GM12892 (cell line): ENCODE data around the gene CEACAM8.
"Not testable (repeated sequence)": the region's sequence is repeated elsewhere in the genome, so short reads cannot be mapped to it uniquely, and the experiment has no call there.

Experiments
- POLR2A ChIP-seq: IDR thresholded peaks from 2 replicates; pipeline ENCODE4 v1.6.1; 2011; ENCODE audit warnings: low read depth, low read length, control low read depth
- POLR2AphosphoS5 ChIP-seq: IDR thresholded peaks from 2 replicates; pipeline ENCODE4 v1.6.1; 2011; ENCODE audit warnings: low read depth, low read length, control low read depth

- TF ChIP-seq POLR2A, POLR2AphosphoS5: not testable (repeated sequence)
Measured at GRCh38 chr19:42549067-42549466, 45.7 kb downstream of the CEACAM8 start.
